A549 treated with dexamethasone at 1 μM for 4 hours (cell line): ENCODE data around the gene SLC27A6. TPM values are rescaled to one million over a fixed set of nuclear protein-coding genes. Genes with fewer than 3 reads are reported as not detected.

ENCODE experiments used
- total RNA-seq: library from RNA; stranded (reverse); fragments of 200-300 nt; extraction: Qiagen RNA extraction; gene quantifications from 5 replicates; pipeline ENCODE4 v1.2.3, GENCODE V29; 2022

Gene SLC27A6
- total RNA-seq = 0.07 to 0.08 TPM (median 0.08 TPM) in 4 of 5 replicates, not detected in the other

GRCh38 chr5:128965011-128965637, at the start of gene SLC27A6:
SLC27A6 (plus strand) TSS chr5:128965488; CDS start chr5:128966138, 650 bp downstream.

Other genes with a start within 250 kb of the SLC27A6 start
- gene ISOC1, start 129.3 kb downstream of the SLC27A6 start, total RNA-seq = 15.1 to 17.6 TPM (median 16.8 TPM) in 5 replicates